ENCODE data around the gene PARD3. TPM values are rescaled to one million over a fixed set of nuclear protein-coding genes. Genes with fewer than 3 reads are reported as not detected.
A peak's percentile ranks its signal among the peaks of the same experiment; 100 is the strongest.

PARD3 gene
- total RNA-seq, 1 donor from 2014 or later = 35.4 TPM

GRCh38 chr10:34240039-34240438 is 575.1 kb downstream of the PARD3 start:
- H2AFZ ChIP-seq (ENCODE audit: low read depth, low read length) = no peak overlapping the region
- no peaks in the 10 kb centered on the region for H3K9me3 ChIP-seq (ENCODE audit: insufficient read depth, low read depth, low read length)
- Mint-ChIP-seq H3K4me1 (ENCODE audit: low read depth, unreplicated experiment) (peaks cover 6% of the 10 kb centered on the region), H3K4me3 (ENCODE audit: unreplicated experiment) (no peak overlapping the region), H3K27ac (ENCODE audit: unreplicated experiment) (no peak overlapping the region), H3K9me3 (ENCODE audit: unreplicated experiment) (peaks cover 2% of the 10 kb centered on the region), H3K27me3 (ENCODE audit: low read depth, unreplicated experiment) (no peaks in the 10 kb centered on the region), H3K36me3 (ENCODE audit: low read depth, unreplicated experiment) (peaks cover 3% of the 10 kb centered on the region)
- no peak overlapping the region for H3K4me2 ChIP-seq (ENCODE audit: low read length)
- no peak overlapping the region for H3K9ac ChIP-seq (ENCODE audit: low read length)
- H3K4me1 ChIP-seq (ENCODE audit: insufficient read depth, low read length) = peaks cover 7% of the 10 kb centered on the region
- TF ChIP-seq, protein P1, sequence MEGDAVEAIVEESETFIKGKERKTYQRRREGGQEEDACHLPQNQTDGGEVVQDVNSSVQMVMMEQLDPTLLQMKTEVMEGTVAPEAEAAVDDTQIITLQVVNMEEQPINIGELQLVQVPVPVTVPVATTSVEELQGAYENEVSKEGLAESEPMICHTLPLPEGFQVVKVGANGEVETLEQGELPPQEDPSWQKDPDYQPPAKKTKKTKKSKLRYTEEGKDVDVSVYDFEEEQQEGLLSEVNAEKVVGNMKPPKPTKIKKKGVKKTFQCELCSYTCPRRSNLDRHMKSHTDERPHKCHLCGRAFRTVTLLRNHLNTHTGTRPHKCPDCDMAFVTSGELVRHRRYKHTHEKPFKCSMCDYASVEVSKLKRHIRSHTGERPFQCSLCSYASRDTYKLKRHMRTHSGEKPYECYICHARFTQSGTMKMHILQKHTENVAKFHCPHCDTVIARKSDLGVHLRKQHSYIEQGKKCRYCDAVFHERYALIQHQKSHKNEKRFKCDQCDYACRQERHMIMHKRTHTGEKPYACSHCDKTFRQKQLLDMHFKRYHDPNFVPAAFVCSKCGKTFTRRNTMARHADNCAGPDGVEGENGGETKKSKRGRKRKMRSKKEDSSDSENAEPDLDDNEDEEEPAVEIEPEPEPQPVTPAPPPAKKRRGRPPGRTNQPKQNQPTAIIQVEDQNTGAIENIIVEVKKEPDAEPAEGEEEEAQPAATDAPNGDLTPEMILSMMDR (IDR thresholded peaks at IDR 0.05; ENCODE audit: insufficient read depth, low read depth, low read length) = no peak
- no peak for TF ChIP-seq EZH2 (IDR thresholded peaks at IDR 0.05; ENCODE audit: insufficient read depth, low read length)
- no peak overlapping the region for H3K4me3 ChIP-seq (ENCODE audit: insufficient read depth, low read depth, low read length)
- H3K79me2 ChIP-seq (ENCODE audit: insufficient read depth, low read length) = no peaks in the 10 kb centered on the region
- FAIRE-seq (no peak), DNase-seq (ENCODE audit: low read depth) (no peak)
- H3K27me3 ChIP-seq (ENCODE audit: insufficient read depth, low read length) = no peaks in the 10 kb centered on the region
- H4K20me1 ChIP-seq (ENCODE audit: insufficient read depth, low read length) = no peaks in the 10 kb centered on the region
- no peak overlapping the region for H3K27ac ChIP-seq (ENCODE audit: low read depth, low read length)
- no peaks in the 10 kb centered on the region for H3K36me3 ChIP-seq (ENCODE audit: insufficient read depth, low read length)

DNA sequence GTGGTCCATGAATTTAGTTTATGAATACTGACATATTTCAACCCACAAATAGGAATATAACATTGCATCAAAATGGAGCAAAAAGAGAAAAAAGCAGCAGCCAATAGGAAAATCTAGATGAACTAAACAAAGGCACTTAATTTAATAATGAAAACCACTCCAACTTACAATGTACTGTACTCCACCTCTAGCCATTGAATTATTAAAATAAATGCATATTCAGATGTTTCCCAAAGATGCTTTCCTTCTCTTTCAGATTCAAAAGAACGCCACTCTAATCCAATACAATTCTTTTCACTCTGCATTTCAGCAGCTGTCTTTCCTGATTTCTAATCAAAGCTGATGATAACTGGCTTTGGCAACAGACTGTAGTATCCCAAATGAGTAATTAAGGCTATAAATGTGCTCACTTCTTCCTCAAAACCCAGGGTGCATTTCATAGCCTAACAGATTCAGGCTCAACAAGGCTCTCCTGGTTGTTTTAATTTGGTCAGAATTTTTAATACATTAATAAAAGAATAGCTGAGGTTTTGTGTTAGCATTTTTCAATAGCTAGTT is 577.1 kb downstream of the PARD3 start:
- H3K27ac Mint-ChIP-seq (ENCODE audit: unreplicated experiment) = no peak overlapping the region
- H3K36me3 Mint-ChIP-seq (ENCODE audit: low read depth, unreplicated experiment) = peaks cover 3% of the 10 kb centered on the region
- no peak overlapping the region for H3K9ac ChIP-seq (ENCODE audit: low read length)
- peaks cover 7% of the 10 kb centered on the region for H3K4me1 ChIP-seq (ENCODE audit: insufficient read depth, low read length)
- no peaks in the 10 kb centered on the region for H3K27me3 ChIP-seq (ENCODE audit: insufficient read depth, low read length)
- no peak for DNase-seq (ENCODE audit: low read depth)
- no peaks in the 10 kb centered on the region for H3K36me3 ChIP-seq (ENCODE audit: insufficient read depth, low read length)
- H3K27me3 Mint-ChIP-seq (ENCODE audit: low read depth, unreplicated experiment) = no peaks in the 10 kb centered on the region
- no peak overlapping the region for H3K4me3 ChIP-seq (ENCODE audit: insufficient read depth, low read depth, low read length)
- TF ChIP-seq EZH2 (IDR thresholded peaks at IDR 0.05; ENCODE audit: insufficient read depth, low read length) = no peak
- TF ChIP-seq, protein P1 (IDR thresholded peaks at IDR 0.05; ENCODE audit: insufficient read depth, low read depth, low read length) = no peak
- H2AFZ ChIP-seq (ENCODE audit: low read depth, low read length) = no peak overlapping the region
- no peaks in the 10 kb centered on the region for H3K9me3 ChIP-seq (ENCODE audit: insufficient read depth, low read depth, low read length)
- H3K9me3 Mint-ChIP-seq (ENCODE audit: unreplicated experiment) = peaks cover 2% of the 10 kb centered on the region
- no peaks in the 10 kb centered on the region for H4K20me1 ChIP-seq (ENCODE audit: insufficient read depth, low read length)
- no peak overlapping the region for H3K4me3 Mint-ChIP-seq (ENCODE audit: unreplicated experiment)
- H3K4me2 ChIP-seq (ENCODE audit: low read length) = no peak overlapping the region
- no peaks in the 10 kb centered on the region for H3K79me2 ChIP-seq (ENCODE audit: insufficient read depth, low read length)
- H3K4me1 Mint-ChIP-seq (ENCODE audit: low read depth, unreplicated experiment) = peaks cover 6% of the 10 kb centered on the region
- H3K27ac ChIP-seq (ENCODE audit: low read depth, low read length) = no peak overlapping the region
- FAIRE-seq = no peak

GRCh38 chr10:34236931-34237330 is 578.2 kb downstream of the PARD3 start:
- no peak for TF ChIP-seq EZH2 (IDR thresholded peaks at IDR 0.05; ENCODE audit: insufficient read depth, low read length)
- TF ChIP-seq, protein P1 (IDR thresholded peaks at IDR 0.05; ENCODE audit: insufficient read depth, low read depth, low read length) = no peak
- no peak overlapping the region for H3K27ac ChIP-seq (ENCODE audit: low read depth, low read length)
- no peak overlapping the region for H3K27ac Mint-ChIP-seq (ENCODE audit: unreplicated experiment)

More at GRCh38 chr10:34236931-34237330, 578.2 kb downstream of the PARD3 start:
- H2AFZ ChIP-seq (ENCODE audit: low read depth, low read length) = no peak overlapping the region
- H3K36me3 ChIP-seq (ENCODE audit: insufficient read depth, low read length) = no peaks in the 10 kb centered on the region
- H3K79me2 ChIP-seq (ENCODE audit: insufficient read depth, low read length) = no peaks in the 10 kb centered on the region
- no peak overlapping the region for H3K4me2 ChIP-seq (ENCODE audit: low read length)
- no peaks in the 10 kb centered on the region for H3K9me3 ChIP-seq (ENCODE audit: insufficient read depth, low read depth, low read length)
- Mint-ChIP-seq H3K4me3 (ENCODE audit: unreplicated experiment) (no peak overlapping the region), H3K27me3 (ENCODE audit: low read depth, unreplicated experiment) (no peaks in the 10 kb centered on the region), H3K4me1 (ENCODE audit: low read depth, unreplicated experiment) (peaks cover 6% of the 10 kb centered on the region), H3K36me3 (ENCODE audit: low read depth, unreplicated experiment) (peaks cover 3% of the 10 kb centered on the region), H3K9me3 (ENCODE audit: unreplicated experiment) (peaks cover 2% of the 10 kb centered on the region)
- H4K20me1 ChIP-seq (ENCODE audit: insufficient read depth, low read length) = no peaks in the 10 kb centered on the region
- H3K4me1 ChIP-seq (ENCODE audit: insufficient read depth, low read length) = peaks cover 7% of the 10 kb centered on the region
- peak; percentile 14 for DNase-seq (ENCODE audit: low read depth)
- no peaks in the 10 kb centered on the region for H3K27me3 ChIP-seq (ENCODE audit: insufficient read depth, low read length)
- H3K4me3 ChIP-seq (ENCODE audit: insufficient read depth, low read depth, low read length) = no peak overlapping the region
- FAIRE-seq = no peak
- no peak overlapping the region for H3K9ac ChIP-seq (ENCODE audit: low read length)

All from astrocyte (in vitro differentiated cells and primary cell).